Fibroblast of peridontal ligament (primary cell): ENCODE data around the gene YIF1A.
"Not testable (repeated sequence)": the region's sequence is repeated elsewhere in the genome, so short reads cannot be mapped to it uniquely, and the experiment has no call there.

Experiments used
- DNase-seq: peaks from one replicate; pipeline ENCODE4 v3.0.0-alpha.2; 2010; ENCODE audit errors: extremely low read depth

Gene YIF1A

DNA sequence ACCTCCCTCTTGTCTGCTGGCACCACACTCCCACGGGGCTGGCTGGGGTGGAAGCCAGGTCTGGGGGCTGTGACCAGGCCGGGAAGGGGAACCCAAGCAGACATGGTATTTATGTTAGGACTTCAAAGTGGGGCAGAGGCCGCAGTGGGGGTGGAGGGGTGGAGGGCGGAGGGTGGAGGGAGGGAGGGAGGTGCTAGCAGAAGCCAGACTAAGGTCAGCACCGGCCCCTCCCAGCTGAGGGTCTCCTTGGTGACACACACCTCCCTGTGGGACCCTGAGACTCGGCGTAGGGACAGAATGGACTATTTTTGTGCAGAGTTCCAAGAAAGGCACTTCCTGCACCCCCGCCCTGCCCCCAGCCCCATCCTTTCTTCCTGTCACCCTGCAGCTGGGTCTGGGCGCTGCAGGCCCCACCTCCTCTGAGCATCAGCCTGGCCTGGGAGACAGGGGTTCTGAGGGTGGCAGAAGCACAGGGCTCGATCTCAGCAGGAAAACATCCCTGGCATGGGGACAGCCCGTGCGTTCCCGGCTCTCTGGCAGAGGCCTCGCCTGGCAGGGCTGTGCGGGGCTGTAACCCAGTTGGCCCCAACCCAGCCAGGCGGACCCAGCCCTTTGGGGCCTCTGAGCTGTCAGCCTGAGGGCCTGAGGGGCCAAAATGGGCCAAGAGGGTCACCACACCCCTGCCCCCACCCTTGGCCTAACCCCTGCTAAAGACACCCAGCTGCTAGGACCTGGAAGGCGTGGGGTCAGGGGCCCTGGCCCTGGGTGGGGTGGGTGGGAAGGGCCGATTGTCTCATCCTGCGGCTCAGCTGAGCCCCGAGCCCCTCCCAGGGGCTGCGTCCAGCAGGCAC, 37.5 kb upstream of the YIF1A start:
- peak; percentile 41 for DNase-seq

DNA sequence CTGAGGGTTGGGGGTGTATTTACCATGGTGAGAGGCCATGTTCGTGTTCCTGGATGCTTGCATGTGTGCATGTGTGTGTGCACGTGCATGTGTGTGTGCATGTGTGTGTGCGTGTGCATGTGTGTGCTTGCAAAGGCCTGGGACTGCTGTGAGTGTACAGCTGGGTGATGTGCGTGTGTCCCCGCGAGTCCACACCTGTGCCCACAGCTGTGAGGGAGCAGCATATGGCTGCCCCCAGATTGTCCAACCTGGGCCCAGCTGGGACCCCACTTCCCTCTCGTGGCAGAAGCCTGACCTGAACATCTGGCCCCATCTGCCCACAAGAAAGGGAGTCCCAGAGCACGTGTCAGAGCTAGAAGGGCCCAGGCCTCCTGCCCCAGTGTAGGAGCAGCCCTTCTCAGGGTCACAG, 36.3 kb upstream of the YIF1A start:
- no peak for DNase-seq

DNA sequence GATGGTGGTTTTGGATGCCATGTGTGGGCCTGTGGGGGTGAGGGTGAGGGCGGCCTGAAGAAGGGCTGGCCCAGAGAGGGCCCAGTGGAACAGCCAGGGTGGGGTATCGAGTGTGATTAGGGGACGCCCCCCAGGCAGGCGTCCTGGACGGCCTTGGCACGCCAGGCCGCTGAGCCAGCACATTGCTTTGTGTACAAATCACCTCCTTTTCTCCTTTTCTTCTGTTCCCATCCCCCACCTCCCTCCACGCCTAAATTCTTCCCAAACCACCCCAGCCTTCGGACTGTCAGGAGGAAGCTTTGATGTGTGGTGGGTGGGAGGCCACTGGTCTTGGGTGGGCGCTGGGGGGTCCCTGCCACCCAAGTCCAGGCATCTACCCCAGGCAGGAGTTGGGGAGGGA, 35.7 kb upstream of the YIF1A start:
- DNase-seq, result peak; percentile 36

DNA sequence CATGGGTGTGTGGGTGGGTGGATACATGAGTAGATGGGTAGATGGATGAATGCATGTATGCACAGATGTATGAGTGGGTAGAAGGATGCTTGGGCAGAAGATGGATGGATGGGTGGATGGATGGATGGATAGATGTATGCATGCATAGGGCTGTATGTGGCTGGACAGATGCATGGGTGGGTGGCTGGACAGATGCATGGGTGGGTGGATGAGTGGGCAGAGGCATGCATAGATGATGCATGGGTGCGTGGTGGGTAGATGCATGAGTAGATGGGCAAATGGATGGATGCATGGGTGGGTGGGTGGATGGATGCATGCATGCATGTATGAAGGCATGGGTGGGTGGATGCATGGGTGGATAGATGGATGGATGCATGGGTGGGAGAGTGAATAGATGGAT, 34.7 kb upstream of the YIF1A start:
- DNase-seq, result no peak

DNA sequence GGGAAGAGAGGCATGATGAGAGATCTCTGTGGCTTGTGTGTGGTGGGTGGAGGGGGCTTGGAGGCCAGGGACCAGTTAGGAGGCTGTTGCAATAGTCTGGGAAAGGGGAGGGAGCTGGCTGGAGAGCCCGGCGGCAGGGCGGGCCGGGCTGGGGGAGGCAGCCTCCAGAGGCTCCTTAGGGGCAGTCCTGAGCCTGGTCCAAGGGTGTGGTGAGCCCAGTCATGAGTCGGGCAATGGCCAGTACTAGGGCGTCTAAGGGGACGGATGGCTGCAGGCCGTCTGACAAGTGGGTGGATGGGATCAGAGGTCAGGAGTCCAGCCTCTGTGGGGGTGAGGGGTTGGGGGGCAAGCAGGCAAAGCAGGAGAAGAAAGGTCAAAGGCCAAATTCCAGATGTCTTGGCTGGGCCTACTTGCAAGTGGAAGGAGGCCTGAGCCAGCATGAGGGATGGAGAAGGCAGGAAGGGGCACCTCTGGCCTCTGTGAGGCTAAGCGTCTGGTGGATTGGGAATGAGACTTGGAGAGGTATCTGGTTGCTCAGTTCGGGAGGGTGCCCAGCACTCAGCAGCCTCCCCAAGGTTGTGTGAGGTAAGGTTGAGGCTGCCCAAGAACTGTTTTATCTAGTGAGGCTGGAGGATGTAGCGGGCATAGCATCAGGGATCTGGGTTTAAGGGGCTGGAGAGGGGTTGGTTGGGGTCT, 33.9 kb upstream of the YIF1A start:
- DNase-seq, result peak; percentile 67

DNA sequence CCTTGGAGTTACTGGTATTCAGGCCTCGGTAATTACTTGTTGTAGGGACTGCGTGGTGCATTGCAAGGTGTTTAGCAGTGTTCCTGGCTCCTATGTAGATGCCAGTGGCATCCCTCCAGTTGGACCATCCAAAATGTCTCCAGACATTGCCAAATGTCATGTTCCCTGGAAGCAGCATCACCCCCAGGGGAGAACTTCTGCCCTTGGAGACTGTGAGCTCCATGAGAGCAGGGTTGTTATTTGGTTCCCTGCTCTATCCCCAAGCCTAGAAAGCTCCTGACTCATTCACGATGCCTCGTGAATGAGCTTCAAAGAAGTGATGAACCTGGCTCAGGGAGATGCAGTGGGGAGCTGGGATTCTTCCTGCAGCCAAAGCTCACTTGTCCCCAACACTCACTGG, 32.7 kb upstream of the YIF1A start:
- DNase-seq, result no peak

DNA sequence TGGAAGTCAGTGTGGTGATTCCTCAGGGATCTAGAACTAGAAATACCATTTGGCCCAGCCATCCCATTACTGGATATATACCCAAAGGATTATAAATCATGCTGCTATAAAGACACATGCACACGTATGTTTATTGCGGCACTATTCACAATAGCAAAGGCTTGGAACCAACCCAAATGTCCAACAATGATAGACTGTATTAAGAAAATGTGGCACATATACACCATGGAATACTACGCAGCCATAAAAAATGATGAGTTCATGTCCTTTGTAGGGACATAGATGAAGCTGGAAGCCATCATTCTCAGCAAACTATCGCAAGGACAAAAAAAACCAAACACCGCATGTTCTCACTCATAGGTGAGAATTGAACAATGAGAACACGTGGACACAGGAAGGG, 31.8 kb upstream of the YIF1A start:
- not testable (repeated sequence) for DNase-seq

DNA sequence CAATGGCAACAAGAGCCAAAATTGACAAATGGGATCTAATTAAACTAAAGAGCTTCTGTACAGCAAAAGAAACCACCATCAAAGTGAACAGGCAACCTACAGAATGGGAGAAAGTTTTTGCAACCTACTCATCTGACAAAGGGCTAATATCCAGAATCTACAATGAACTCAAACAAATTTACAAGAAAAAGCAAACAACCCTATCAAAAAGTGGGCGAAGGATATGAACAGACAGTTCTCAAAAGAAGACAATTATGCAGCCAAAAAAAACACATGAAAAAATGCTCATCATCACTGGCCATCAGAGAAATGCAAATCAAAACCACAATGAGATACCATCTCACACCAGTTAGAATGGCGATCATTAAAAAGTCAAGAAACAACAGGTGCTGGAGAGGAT, 31.3 kb upstream of the YIF1A start:
- DNase-seq, result not testable (repeated sequence)

DNA sequence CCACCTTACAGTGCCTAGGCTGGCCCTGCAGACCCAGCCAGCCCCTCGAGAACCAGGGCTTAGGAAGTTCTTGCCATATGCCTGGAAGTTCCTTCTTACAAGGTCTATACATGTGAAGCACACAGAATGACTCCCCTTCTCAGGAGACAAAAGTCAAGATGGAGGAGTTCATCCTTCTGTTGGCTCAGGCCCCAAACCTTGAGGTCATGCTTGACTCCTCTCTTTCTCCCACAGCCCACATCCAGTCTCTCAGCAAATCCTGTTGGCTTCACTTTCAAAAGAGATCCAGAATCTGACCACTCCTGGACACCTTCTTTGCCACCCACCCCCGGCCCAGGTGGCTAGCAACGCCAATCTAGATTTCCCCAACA, 29.6 kb upstream of the YIF1A start:
- DNase-seq, result no peak

DNA sequence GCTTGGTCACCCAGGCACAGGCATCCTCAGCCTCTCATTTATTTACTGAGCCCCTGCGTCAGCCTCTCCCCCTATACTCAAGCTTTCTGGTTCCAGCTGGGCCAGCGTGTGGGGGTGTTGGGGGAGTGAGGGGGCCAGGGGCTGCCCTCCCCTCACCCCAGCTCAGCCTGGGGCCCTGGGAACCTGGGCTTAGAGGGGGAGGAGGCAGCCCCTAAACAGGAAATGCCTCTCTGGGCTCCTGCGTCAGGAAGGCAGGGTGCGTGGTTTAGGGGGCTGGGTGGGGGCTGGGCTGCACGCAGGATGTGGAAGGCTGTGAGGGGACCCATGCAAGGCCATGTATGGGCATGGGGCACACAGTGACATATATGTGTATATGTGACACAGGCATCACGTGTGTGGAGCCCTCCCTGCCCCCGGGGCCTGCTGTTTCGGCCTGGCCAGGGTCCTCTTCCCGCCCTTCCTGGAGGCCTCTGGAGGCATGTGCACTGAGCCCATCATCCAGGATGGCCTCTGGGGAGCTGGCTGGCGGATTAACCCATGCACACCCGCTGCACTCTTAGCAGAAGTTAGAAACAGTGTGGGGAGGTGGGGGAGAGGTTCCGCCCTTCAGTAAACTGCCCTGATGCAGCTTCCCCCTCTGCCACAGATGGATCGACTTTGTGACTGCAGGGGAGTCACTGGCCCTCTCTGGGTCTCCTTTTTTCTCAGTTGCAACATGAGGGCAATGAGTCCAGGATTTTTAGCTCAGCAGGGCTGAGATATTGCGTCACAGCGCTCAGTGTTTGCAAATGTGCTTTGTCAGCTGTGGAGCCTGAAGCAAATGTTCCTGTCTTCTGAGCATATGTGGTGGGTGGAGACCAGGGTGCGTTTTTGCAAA, 29.0 kb upstream of the YIF1A start:
- peak; percentile 94 for DNase-seq

DNA sequence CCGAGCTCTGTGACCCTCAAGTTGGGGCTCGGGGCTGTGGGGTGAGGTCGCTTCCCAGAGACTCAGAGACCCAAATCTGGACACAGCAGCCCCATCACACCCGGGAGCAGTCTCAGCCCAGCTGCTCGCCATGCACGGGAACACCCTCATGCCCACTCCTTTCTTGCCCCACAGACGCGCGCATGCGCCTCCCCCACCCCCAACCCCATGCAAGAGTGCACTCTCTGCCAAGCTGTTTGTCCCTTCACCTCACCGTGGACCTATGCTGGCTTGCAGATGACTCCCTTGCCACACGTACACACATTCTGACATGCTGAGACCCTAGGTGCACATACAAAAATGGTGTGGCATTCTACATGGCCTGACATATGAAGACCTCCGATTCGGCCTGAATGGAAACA, 28.4 kb upstream of the YIF1A start:
- peak; percentile 62 for DNase-seq

DNA sequence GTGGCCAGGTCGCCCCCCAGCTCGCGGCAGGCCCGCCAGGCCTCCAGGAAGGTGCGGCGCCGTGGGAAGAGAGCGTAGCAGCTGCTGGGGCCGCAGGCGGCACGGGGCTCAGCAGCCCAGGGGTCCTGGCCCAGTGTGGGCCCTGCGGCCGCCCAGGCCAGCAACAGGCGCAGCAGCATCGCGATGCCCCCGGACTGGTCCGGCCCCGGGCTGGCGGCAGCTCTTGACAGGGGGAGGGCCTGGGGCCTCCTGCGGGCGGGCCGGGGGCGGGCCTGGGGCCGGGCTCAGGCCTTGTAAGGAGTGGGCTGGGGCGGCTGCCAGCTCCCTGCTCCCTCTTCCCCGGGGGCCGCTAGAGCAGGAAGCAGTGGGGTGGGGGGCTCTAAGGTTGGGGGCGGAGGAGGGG, 27.9 kb upstream of the YIF1A start, which contains the start of gene CD248:
CD248 (minus strand) TSS at position 196 of the 403 bp plus-strand sequence; CDS start at position 179, 17 bp downstream.
- peak; percentile 74 for DNase-seq

DNA sequence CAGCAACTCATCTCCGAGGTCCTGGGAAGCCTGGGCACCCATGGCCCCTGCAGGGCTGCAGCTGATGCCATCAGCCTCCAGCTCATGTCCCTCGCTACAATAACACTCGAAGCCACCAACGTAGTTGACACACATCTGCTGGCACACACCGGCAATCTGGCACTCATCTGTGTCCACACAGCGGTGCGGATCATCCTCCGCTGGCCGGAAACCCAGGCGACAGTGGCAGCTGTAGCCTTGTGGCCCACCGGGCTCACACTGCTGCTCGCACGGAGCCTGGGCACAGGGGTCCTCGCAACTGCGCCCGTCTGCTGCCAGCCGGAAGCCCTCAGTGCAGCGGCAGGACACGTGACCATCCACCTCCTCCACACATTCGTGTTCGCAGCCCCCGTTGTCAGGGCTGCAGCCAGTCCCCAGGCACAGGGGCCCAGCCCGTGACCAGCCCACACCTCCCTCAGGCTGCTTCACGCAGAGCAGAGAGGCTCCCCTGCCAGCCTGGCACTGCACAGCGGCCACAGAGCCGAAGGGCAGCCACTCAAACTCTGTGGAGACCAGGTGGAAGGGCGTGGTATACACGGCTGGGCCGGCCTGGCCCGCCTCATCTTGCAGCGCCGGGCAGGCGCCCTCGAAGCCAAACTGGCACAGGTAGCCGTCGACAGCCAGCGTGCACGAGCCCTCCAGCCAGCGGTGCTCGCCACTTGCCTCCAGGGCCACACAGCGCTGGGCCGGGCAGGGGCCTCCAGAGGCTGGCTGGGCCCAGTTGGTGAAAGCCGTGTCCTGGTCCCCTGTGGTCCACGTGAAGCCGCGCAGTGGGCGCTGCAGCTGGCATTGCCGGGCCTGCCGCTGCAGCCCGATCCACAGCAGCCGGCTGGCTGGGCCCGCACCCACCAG, 27.2 kb upstream of the YIF1A start:
- DNase-seq, result no peak

DNA sequence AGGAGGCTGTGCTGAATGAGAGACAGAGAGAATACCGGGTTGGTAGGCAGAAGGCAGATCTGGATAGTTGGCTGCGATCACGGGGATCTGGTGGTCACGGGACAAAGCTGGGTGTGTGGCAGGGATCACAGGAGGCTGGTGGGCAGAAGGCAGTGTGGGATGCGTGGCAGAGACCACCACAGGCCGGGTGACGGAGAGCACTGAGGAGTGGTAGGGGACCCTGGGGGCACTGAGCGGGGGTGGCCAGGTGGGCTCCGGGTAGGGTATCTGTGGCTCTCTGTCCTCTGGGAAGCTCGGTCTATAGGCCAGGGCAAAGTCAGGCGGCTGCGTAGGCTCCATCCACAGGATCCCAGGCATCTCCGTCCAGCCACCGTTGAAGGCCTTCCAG, 26.5 kb upstream of the YIF1A start:
- DNase-seq, result no peak

DNA sequence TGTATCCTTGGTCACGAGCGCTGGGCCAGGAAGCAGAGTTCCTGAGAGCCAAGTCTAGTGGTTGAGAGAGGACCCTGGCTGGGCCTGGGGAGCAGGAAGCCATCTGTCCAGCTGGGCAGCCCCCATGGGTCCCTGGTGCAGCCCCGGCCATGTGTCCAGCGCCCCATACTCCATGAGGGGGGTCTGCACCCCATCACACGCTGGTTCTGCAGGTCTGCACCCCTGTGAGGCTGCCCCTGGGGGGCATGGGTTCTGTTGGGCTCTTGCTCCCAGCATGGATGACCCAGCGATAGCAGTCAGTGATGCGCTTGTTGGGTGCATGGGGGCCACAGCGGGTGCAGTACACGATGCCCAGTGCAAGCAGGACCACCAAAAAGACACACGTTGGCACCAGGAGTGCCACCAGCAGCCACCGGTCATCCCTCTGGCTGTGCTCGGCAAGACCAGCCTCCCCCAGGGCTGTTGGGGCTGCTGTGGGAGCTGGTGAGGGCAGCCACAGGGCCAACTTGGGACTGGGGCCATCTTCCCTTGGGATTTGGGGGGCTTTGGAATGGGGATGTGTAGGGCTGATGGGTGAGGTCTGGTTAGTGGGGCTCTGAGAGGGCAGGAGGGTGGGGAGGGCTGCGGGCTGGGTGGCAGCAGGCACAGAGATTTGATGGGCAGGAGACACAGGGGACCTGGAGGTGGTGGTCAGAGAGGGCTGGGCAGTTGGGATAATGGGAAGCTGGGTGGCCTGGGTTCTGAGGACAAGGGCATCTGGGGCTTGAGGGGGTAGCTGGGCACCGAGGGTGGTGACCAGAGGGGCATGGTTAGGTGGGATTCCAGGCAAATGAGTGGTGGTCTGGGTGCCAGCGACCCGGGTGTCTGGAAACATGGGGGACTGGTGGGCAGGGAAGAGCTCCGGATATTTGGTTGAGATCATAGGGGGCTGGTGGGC, 25.9 kb upstream of the YIF1A start:
- no peak for DNase-seq

DNA sequence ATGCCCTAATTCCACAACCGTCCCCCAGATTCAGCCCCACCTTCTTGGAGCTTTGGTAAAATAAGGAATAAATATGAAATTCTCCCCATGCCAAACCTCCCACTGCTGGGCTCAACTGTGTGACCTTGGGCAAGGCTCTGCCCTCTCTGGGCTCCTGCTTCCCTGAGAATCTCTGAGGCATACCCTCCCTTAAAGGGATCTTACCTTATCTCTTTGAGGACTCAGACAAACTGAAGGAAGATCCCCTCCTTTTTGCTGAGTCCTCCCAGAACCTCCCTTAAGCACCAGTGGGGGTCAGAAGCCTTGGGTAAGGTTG, 25.2 kb upstream of the YIF1A start:
- no peak for DNase-seq

DNA sequence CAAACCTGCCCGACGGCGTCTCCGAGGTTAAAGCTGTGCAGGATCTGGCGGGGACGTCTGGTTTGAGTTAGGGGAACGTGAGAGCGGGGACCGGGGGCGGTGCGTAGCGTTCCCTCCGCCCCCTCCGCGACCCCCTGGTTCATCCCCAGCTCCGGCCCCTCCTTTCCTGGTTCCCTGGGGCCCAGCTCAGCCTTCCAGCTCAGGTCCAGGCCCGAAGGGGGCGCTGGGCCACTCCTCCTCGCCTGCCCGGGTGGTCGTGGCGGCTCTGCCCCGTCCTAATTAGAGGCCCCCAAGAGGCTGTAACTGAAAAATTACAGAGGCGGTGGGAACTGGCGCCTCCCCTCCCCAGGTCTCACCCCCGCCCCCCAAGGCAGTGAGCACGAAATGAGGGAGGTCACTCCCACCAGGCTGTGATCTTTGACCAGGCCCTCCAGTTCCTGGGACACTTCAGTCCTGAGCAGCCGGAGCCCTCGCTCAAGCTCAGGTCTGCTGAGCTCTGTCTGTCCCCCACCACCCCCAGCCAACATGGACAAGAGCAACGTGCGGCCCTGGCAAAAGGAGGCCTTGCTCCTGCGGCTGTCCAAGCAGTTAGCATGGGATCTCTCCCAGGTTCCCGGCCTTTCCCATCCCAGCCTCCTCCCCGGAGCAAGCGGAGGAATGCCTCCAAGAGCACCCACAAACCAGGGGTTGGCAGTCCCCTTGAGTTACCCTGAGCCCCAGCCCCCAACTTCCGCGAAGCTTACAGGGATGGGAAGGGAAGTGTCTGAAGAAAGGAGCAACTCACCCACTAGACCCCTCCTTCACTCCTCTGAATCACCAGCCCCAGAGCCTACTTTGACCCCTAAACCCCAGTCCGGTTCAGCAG, 24.6 kb upstream of the YIF1A start:
- peak; percentile 45 for DNase-seq

DNA sequence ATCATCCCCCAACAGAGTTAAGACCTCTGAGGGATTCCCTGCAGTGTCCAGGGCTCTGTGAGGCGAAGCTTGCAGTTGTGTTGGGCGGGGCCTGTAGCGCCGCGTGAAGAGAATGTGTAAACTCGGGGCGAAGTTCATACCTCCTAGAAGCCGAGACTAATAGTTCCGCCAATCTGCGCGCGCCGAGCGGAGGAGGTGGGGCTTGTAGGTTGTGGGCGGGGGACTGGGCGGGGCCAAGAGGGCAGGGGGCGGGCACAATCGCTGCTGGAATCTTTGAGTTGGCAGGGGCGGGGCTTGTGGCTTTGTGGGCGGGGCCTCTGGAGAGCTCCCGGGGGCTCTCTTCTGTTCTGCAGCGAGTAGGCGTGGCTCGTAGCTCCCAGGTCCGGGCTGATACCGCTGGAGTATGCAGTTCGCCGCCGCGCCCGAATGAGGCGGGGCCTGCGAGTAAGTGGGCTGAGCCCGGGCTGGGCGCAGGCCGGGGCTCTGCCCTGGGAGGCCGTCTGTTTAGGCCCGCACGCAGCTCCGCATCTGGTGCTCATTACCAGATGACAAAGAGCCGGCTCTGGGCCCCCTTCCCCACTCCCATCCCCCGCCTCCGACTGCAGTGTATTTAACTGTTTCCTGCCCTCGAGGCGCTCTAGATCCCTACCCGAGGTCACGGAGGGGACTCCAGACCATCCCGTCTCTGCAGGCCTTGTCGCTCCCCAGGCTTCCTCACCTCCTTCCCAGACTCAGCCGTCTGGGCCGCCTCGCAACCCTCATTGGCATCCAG, 23.8 kb upstream of the YIF1A start:
- DNase-seq, result peak; percentile 99
